Measurements from ENCODE around the gene HSPE1. TPM values are rescaled to one million over a fixed set of nuclear protein-coding genes. Genes with fewer than 3 reads are reported as not detected.

The HSPE1 gene
- total RNA-seq, 1 experiment from 2014 or later = 372 TPM

DNA sequence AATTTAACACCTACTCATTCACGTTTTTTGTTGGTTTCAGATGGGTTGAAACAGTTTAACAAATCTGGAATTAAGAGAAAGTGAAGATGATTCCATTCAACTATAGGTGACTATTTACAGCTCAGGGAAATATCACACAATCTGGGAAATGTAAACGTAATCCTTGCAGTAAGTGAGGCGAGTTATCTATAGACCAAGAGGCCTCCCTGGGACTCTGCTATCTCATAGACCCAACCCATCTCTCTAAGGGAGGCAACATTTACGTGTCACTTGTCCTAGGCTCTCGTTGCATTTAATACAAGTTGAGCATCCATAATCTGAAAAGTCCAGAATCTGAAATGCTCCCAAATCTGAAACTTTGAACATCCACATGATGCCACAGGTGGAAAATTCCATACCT, 13.7 kb downstream of the HSPE1 start (continued):
- TF ChIP-seq, protein P1, sequence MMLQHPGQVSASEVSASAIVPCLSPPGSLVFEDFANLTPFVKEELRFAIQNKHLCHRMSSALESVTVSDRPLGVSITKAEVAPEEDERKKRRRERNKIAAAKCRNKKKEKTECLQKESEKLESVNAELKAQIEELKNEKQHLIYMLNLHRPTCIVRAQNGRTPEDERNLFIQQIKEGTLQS (CRISPR knock-in tag; conservative IDR thresholded peaks at IDR 0.05) = no peak
- TF ChIP-seq ELF4 (CRISPR knock-in tag; IDR thresholded peaks at IDR 0.05; ENCODE audit: low read depth) (no peak), TEAD4 (CRISPR knock-in tag; IDR thresholded peaks at IDR 0.05) (no peak)

DNA sequence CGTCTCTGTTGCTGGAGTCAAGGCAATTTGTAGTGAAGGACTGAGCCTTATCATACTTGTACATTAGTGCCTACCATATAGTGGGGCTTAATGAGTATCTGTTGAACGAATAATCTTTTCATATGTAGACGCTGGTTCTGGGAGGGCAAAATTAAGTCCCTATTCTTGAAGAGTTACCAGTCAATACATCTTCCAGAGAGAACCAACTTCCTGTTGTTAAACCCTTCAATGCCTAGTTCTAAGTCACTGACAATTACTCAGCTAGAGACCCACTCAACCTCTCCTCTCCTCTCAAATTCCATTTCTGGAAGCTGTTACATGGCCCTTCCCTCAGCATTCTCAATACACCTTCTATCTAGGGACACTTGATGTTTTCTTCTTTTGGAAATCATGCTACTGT, 14.6 kb downstream of the HSPE1 start:
- no peak for ATAC-seq
- CTCF ChIA-PET = interaction anchor here (0.6 kb wide), 1 partner anchor 85 kb away, joined by 3 read pairs; no protein-coding TSS in a partner anchor
- TF ChIP-seq, protein P2, sequence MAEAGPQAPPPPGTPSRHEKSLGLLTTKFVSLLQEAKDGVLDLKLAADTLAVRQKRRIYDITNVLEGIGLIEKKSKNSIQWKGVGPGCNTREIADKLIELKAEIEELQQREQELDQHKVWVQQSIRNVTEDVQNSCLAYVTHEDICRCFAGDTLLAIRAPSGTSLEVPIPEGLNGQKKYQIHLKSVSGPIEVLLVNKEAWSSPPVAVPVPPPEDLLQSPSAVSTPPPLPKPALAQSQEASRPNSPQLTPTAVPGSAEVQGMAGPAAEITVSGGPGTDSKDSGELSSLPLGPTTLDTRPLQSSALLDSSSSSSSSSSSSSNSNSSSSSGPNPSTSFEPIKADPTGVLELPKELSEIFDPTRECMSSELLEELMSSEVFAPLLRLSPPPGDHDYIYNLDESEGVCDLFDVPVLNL (CRISPR knock-in tag; IDR thresholded peaks at IDR 0.05; ENCODE audit: borderline replicate concordance, low read depth) = no peak
- TF ChIP-seq NR2C2 (CRISPR knock-in tag; IDR thresholded peaks at IDR 0.05) (no peak), ELF4 (CRISPR knock-in tag; IDR thresholded peaks at IDR 0.05; ENCODE audit: low read depth) (no peak), ZNF138 (CRISPR knock-in tag; conservative IDR thresholded peaks at IDR 0.05) (no peak), CREM (CRISPR knock-in tag; IDR thresholded peaks at IDR 0.05) (no peak), ZNF416 (CRISPR knock-in tag; IDR thresholded peaks at IDR 0.05) (no peak), GTF2I (CRISPR knock-in tag; conservative IDR thresholded peaks at IDR 0.05) (no peak), MYBL2 (CRISPR knock-in tag; IDR thresholded peaks at IDR 0.05) (no peak), GABPB1 (CRISPR knock-in tag; IDR thresholded peaks at IDR 0.05) (no peak), RORB (CRISPR knock-in tag; IDR thresholded peaks at IDR 0.05) (no peak), EMX1 (CRISPR knock-in tag; IDR thresholded peaks at IDR 0.05) (no peak)
- TF ChIP-seq, protein P3, sequence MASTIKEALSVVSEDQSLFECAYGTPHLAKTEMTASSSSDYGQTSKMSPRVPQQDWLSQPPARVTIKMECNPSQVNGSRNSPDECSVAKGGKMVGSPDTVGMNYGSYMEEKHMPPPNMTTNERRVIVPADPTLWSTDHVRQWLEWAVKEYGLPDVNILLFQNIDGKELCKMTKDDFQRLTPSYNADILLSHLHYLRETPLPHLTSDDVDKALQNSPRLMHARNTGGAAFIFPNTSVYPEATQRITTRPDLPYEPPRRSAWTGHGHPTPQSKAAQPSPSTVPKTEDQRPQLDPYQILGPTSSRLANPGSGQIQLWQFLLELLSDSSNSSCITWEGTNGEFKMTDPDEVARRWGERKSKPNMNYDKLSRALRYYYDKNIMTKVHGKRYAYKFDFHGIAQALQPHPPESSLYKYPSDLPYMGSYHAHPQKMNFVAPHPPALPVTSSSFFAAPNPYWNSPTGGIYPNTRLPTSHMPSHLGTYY (CRISPR knock-in tag; IDR thresholded peaks at IDR 0.05) = no peak
- TF ChIP-seq, protein P4, sequence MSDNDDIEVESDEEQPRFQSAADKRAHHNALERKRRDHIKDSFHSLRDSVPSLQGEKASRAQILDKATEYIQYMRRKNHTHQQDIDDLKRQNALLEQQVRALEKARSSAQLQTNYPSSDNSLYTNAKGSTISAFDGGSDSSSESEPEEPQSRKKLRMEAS (CRISPR knock-in tag; IDR thresholded peaks at IDR 0.05) = no peak
- TF ChIP-seq, protein P5, sequence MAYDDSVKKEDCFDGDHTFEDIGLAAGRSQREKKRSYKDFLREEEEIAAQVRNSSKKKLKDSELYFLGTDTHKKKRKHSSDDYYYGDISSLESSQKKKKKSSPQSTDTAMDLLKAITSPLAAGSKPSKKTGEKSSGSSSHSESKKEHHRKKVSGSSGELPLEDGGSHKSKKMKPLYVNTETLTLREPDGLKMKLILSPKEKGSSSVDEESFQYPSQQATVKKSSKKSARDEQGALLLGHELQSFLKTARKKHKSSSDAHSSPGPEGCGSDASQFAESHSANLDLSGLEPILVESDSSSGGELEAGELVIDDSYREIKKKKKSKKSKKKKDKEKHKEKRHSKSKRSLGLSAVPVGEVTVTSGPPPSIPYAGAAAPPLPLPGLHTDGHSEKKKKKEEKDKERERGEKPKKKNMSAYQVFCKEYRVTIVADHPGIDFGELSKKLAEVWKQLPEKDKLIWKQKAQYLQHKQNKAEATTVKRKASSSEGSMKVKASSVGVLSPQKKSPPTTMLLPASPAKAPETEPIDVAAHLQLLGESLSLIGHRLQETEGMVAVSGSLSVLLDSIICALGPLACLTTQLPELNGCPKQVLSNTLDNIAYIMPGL (CRISPR knock-in tag; IDR thresholded peaks at IDR 0.05) = no peak
- TF ChIP-seq, protein P6, sequence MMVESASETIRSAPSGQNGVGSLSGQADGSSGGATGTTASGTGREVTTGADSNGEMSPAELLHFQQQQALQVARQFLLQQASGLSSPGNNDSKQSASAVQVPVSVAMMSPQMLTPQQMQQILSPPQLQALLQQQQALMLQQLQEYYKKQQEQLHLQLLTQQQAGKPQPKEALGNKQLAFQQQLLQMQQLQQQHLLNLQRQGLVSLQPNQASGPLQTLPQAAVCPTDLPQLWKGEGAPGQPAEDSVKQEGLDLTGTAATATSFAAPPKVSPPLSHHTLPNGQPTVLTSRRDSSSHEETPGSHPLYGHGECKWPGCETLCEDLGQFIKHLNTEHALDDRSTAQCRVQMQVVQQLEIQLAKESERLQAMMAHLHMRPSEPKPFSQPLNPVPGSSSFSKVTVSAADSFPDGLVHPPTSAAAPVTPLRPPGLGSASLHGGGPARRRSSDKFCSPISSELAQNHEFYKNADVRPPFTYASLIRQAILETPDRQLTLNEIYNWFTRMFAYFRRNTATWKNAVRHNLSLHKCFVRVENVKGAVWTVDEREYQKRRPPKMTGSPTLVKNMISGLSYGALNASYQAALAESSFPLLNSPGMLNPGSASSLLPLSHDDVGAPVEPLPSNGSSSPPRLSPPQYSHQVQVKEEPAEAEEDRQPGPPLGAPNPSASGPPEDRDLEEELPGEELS (CRISPR knock-in tag; IDR thresholded peaks at IDR 0.05) = no peak
- TF ChIP-seq, protein P7, sequence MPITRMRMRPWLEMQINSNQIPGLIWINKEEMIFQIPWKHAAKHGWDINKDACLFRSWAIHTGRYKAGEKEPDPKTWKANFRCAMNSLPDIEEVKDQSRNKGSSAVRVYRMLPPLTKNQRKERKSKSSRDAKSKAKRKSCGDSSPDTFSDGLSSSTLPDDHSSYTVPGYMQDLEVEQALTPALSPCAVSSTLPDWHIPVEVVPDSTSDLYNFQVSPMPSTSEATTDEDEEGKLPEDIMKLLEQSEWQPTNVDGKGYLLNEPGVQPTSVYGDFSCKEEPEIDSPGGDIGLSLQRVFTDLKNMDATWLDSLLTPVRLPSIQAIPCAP (CRISPR knock-in tag; IDR thresholded peaks at IDR 0.05) = no peak
- TF ChIP-seq, protein P8, sequence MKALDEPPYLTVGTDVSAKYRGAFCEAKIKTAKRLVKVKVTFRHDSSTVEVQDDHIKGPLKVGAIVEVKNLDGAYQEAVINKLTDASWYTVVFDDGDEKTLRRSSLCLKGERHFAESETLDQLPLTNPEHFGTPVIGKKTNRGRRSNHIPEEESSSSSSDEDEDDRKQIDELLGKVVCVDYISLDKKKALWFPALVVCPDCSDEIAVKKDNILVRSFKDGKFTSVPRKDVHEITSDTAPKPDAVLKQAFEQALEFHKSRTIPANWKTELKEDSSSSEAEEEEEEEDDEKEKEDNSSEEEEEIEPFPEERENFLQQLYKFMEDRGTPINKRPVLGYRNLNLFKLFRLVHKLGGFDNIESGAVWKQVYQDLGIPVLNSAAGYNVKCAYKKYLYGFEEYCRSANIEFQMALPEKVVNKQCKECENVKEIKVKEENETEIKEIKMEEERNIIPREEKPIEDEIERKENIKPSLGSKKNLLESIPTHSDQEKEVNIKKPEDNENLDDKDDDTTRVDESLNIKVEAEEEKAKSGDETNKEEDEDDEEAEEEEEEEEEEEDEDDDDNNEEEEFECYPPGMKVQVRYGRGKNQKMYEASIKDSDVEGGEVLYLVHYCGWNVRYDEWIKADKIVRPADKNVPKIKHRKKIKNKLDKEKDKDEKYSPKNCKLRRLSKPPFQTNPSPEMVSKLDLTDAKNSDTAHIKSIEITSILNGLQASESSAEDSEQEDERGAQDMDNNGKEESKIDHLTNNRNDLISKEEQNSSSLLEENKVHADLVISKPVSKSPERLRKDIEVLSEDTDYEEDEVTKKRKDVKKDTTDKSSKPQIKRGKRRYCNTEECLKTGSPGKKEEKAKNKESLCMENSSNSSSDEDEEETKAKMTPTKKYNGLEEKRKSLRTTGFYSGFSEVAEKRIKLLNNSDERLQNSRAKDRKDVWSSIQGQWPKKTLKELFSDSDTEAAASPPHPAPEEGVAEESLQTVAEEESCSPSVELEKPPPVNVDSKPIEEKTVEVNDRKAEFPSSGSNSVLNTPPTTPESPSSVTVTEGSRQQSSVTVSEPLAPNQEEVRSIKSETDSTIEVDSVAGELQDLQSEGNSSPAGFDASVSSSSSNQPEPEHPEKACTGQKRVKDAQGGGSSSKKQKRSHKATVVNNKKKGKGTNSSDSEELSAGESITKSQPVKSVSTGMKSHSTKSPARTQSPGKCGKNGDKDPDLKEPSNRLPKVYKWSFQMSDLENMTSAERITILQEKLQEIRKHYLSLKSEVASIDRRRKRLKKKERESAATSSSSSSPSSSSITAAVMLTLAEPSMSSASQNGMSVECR (CRISPR knock-in tag; IDR thresholded peaks at IDR 0.05; ENCODE audit: borderline replicate concordance) = no peak
- TF ChIP-seq, protein P9, sequence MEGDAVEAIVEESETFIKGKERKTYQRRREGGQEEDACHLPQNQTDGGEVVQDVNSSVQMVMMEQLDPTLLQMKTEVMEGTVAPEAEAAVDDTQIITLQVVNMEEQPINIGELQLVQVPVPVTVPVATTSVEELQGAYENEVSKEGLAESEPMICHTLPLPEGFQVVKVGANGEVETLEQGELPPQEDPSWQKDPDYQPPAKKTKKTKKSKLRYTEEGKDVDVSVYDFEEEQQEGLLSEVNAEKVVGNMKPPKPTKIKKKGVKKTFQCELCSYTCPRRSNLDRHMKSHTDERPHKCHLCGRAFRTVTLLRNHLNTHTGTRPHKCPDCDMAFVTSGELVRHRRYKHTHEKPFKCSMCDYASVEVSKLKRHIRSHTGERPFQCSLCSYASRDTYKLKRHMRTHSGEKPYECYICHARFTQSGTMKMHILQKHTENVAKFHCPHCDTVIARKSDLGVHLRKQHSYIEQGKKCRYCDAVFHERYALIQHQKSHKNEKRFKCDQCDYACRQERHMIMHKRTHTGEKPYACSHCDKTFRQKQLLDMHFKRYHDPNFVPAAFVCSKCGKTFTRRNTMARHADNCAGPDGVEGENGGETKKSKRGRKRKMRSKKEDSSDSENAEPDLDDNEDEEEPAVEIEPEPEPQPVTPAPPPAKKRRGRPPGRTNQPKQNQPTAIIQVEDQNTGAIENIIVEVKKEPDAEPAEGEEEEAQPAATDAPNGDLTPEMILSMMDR (IDR thresholded peaks at IDR 0.05) = no peak
- TF ChIP-seq, protein P10, sequence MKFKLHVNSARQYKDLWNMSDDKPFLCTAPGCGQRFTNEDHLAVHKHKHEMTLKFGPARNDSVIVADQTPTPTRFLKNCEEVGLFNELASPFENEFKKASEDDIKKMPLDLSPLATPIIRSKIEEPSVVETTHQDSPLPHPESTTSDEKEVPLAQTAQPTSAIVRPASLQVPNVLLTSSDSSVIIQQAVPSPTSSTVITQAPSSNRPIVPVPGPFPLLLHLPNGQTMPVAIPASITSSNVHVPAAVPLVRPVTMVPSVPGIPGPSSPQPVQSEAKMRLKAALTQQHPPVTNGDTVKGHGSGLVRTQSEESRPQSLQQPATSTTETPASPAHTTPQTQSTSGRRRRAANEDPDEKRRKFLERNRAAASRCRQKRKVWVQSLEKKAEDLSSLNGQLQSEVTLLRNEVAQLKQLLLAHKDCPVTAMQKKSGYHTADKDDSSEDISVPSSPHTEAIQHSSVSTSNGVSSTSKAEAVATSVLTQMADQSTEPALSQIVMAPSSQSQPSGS (CRISPR knock-in tag; IDR thresholded peaks at IDR 0.05; ENCODE audit: borderline replicate concordance, low read depth) = no peak

More for the DNA sequence above, 14.6 kb downstream of the HSPE1 start:
- peak overlapping the region; percentile 99 for H3K4me3 Mint-ChIP-seq
- H3K36me3 Mint-ChIP-seq = 0 out of 2 replicates have a peak, but pooled peaks cover 5% of the 10 kb centered on the region
- H3K4me1 Mint-ChIP-seq = peaks cover 36% of the 10 kb centered on the region
- POLR2A ChIA-PET = interaction anchor here (0.5 to 3.3 kb wide), 5 partner anchors 9 to 589 kb away, joined by 3 to 64 read pairs (median 7); partner anchors contain the start of genes COQ10B, HSPD1 and HSPE1
- DNase-seq (ENCODE audit: low spot score) = no peak
- no peaks in the 10 kb centered on the region for H3K27me3 Mint-ChIP-seq (ENCODE audit: low read depth)
- peak overlapping the region; percentile 95 for H3K27ac Mint-ChIP-seq
- no peaks in the 10 kb centered on the region for H3K9me3 Mint-ChIP-seq
